Subcutaneous adipose tissue (tissue), 4 donors: ENCODE data around the gene KLHDC8B. TPM values are rescaled to one million over a fixed set of nuclear protein-coding genes. Genes with fewer than 3 reads are reported as not detected.

ENCODE experiments used
- total RNA-seq, 4 donors: library from RNA; depleted of rRNA; stranded (reverse); fragments of >200 nt; gene quantifications; one replicate each; pipeline ENCODE4 v1.1.0, GENCODE V29; 2016
- TF ChIP-seq, protein P1 (sequence below): fragments of 450-650 bp; IDR thresholded peaks from one replicate; pipeline ENCODE4 v1.5.1; 2016; ENCODE audit warnings: low read depth, mild to moderate bottlenecking, control low read depth, antibody characterized with exemption, moderate library complexity

Gene KLHDC8B
- total RNA-seq, 4 donors from 2014 or later: 28.4 to 166 (median 64.0) TPM

DNA sequence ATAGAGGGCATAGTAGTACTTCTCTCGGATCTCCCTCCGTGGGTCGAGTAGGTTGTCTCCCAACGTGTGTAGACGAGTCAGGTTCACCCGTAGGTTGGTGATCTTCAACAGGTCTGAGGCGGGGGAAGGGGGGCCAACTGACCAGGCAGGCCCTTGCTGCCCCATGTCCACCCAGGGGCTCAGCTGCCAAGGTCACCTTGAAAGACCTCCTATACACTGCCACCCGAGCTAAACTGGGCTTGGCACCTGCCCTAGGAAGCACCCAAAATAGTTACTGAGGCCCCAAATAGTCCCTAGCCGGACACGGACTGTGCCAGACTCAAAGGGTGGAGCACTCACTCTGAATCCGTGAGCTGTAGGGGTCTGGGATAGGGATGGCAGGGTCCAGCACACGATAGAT is 40.4 kb upstream of the KLHDC8B start:
- TF ChIP-seq, protein P1, sequence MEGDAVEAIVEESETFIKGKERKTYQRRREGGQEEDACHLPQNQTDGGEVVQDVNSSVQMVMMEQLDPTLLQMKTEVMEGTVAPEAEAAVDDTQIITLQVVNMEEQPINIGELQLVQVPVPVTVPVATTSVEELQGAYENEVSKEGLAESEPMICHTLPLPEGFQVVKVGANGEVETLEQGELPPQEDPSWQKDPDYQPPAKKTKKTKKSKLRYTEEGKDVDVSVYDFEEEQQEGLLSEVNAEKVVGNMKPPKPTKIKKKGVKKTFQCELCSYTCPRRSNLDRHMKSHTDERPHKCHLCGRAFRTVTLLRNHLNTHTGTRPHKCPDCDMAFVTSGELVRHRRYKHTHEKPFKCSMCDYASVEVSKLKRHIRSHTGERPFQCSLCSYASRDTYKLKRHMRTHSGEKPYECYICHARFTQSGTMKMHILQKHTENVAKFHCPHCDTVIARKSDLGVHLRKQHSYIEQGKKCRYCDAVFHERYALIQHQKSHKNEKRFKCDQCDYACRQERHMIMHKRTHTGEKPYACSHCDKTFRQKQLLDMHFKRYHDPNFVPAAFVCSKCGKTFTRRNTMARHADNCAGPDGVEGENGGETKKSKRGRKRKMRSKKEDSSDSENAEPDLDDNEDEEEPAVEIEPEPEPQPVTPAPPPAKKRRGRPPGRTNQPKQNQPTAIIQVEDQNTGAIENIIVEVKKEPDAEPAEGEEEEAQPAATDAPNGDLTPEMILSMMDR: no peak

GRCh38 chr3:49131576-49131975 is 39.8 kb upstream of the KLHDC8B start:
- TF ChIP-seq, protein P1: no peak

DNA sequence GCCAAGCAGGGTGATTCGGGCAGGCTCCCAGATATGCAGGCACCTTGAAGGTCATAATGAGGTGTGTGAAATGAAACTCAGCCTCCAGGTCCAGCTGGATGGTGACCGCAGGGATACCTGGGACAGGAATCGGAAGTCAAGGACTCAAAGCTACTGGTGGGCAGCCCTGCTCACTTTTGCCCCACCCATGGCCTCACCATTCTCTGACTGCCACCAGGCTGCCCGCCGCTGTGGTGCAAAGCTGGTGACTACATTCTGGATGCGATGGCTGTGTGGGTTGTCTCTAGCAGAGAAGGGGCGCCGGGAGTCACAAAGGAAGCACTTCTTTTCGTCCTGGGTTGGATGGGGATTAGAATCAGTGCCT is 39.3 kb upstream of the KLHDC8B start:
- TF ChIP-seq, protein P1: no peak

GRCh38 chr3:49132437-49133225 is 38.8 kb upstream of the KLHDC8B start, which contains the start of gene LAMB2:
Gene LAMB2, minus strand, starts transcription at chr3:49133050. Its CDS starts 183 bp downstream, at chr3:49132867.
- TF ChIP-seq, protein P1: no peak

DNA sequence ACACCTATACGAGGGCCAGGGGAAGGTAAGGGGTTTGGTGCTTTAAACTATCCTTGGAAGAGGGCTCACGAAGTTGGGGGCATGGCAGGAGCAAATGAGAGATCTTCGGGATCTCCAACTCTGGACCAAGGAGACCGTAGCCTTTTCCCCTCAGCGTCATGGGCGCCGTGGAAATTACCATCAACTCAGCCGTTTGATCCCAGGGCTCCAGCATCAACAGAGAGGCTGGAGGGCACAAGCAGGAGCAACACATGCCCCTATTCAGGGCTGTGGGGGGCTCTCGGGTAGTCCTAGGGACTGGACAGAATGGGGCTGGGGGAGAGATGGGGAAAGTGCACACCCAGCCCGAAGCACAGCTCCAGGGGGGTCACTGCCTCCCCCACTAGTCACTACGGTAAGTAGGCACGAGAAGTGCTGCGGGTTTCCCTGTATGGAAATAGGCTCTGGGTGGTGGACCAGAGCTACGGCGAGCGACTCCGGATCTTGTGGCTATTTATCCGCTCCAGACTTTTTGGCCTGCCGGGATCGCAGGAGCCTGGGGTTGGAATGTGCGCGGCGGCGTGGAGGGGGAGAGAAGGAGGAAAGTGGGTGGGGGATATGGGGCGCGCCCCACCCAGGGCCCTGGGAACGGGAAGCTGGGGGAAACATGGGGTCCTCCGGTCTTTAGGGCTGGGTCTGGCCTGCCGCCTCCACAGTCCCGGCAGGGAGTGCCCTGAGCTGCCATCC is 38.0 kb upstream of the KLHDC8B start:
- TF ChIP-seq, protein P1: no peak

GRCh38 chr3:49134471-49135265 is 36.7 kb upstream of the KLHDC8B start:
- TF ChIP-seq, protein P1: no peak
